ENCODE results near the gene CBFB. TPM values are rescaled to one million over a fixed set of nuclear protein-coding genes. Genes with fewer than 3 reads are reported as not detected.
A peak's percentile ranks its signal among the peaks of the same experiment; 100 is the strongest.

CBFB gene
- total RNA-seq, 3 donors from 2014 or later (not counting 1 experiment from before 2014, with no cell fraction given) = 96.1 to 102 (median 97.2) TPM

DNA sequence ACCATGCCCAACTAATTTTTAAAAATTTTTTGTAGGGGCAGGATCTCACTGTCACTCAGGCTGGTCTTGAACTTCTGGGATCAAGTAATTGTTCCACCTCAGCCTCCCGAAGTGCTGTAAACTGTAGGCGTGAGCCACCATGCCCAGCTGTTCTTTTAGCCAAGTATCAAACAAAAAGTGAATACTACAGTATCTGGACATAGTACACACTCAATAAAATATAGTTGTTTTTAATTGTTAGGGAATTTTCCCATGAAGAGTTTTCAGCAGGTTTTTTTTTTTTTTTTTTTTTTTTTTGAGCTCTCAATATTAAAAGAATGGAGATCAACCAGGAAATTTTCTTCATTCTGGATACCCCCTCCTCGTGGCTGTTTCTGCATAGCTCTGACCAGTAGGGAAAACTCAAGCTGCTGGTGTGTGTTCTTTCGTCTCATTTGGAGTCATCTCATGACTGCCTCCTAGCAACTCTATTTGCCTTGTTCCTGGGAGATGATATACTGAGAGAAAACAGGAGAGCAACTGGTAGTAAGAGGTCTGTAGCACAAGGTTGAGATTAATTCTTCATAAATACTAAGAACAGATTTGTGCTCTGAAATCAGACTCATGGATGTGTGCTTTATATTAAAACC lies 64.3 kb downstream of the CBFB start:
- Mint-ChIP-seq H3K36me3 (no peaks in the 10 kb centered on the region), H3K27me3 (ENCODE audit: low read depth in 2 of 2) (no peaks in the 10 kb centered on the region), H3K4me3 (no peak overlapping the region), H3K27ac (peak overlapping the region in 1 of 2 donors; percentile 14), H3K4me1 (peaks cover 5 to 15% of the 10 kb centered on the region in 2 donors), H3K9me3 (no peaks in the 10 kb centered on the region)
- H3K4me1 ChIP-seq (ENCODE audit: control insufficient read depth, insufficient read depth, low read length) = no peaks in the 10 kb centered on the region
- peaks cover 10% of the 10 kb centered on the region for H3K36me3 ChIP-seq (ENCODE audit: control insufficient read depth, insufficient read depth, low read length)
- no peak overlapping the region for H3K4me3 ChIP-seq (ENCODE audit: low read length)
- DNase-seq = no peak
- intact Hi-C loops (cut with micrococcal nuclease) = no loop called here
- TF ChIP-seq CTCF (IDR thresholded peaks at IDR 0.05) = no peak
- no peaks in the 10 kb centered on the region for H3K27me3 ChIP-seq (ENCODE audit: control insufficient read depth, insufficient read depth, low read length)
- 91% methylated on average over 4 of the region's 4 CpGs for WGBS (ENCODE audit: insufficient coverage)
- no peaks in the 10 kb centered on the region for H3K9me3 ChIP-seq (ENCODE audit: control insufficient read depth, insufficient read depth, low read length)
- H3K27ac ChIP-seq (ENCODE audit: low read length) = no peak overlapping the region
- ATAC-seq = no peak

- Mint-ChIP-seq H3K9me3 (no peaks in the 10 kb centered on the region), H3K4me1 (no peaks in the 10 kb centered on the region), H3K27ac (no peak overlapping the region), H3K4me3 (no peak overlapping the region), H3K36me3 (no peaks in the 10 kb centered on the region), H3K27me3 (ENCODE audit: low read depth in 2 of 2) (no peaks in the 10 kb centered on the region)
- H3K4me3 ChIP-seq (ENCODE audit: low read length) = no peak overlapping the region
- peaks cover 16% of the 10 kb centered on the region for H3K36me3 ChIP-seq (ENCODE audit: control insufficient read depth, insufficient read depth, low read length)
- DNase-seq (no peak), ATAC-seq (no peak)
- WGBS (ENCODE audit: insufficient coverage) = 95% methylated on average over 2 of the region's 2 CpGs
- H3K27ac ChIP-seq (ENCODE audit: low read length) = no peak overlapping the region
- H3K4me1 ChIP-seq (ENCODE audit: control insufficient read depth, insufficient read depth, low read length) = no peaks in the 10 kb centered on the region
- intact Hi-C loops (cut with micrococcal nuclease) = no loop called here
- no peaks in the 10 kb centered on the region for H3K9me3 ChIP-seq (ENCODE audit: control insufficient read depth, insufficient read depth, low read length)
- H3K27me3 ChIP-seq (ENCODE audit: control insufficient read depth, insufficient read depth, low read length) = no peaks in the 10 kb centered on the region
- no peak for TF ChIP-seq CTCF (IDR thresholded peaks at IDR 0.05)
Observed at GRCh38 chr16:67098599-67098998, 69.7 kb downstream of the CBFB start.

DNA sequence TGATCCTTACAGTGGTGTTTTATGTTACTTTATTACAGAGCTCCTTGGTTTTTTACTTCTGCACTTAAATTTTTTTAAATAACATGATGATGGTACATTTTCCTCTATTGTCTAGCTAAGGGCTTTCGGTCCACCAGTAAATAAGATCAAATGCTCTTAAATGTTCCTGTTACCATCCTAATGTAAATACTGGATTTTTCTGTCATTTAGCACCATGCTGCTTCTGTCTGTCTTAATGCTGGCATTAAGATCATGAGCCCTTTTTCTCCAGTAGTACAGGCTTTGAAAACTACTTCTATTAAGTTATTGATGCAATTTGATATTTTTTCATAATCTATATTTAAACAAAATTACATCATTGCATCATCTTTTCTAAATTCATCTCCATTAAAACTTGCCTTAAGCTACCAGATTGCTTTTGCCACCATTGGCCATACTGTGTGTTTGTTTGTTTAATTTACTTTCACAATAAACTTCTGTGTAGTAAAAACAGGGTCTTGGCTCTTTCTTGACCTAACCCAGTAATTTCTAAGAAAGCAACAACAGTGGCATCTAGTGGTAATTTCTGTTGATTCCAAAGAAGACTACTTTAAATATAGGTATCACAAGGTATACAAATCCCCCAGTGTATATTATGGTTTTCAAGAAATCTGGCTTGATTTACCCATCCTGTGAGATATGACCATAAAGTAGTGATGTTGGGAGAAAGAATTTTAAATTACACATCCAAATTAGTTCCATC lies 71.8 kb downstream of the CBFB start:
- WGBS (ENCODE audit: insufficient coverage) = 100% methylated on average over 1 of the region's 1 CpG

More for the DNA sequence above, 71.8 kb downstream of the CBFB start:
- ATAC-seq (no peak), DNase-seq (peak in 1 of 2 donors; percentile 57)
- H3K4me3 Mint-ChIP-seq = no peak overlapping the region
- no peak overlapping the region for H3K4me3 ChIP-seq (ENCODE audit: low read length)
- H3K27ac Mint-ChIP-seq = no peak overlapping the region
- no peaks in the 10 kb centered on the region for H3K9me3 Mint-ChIP-seq
- no peaks in the 10 kb centered on the region for H3K9me3 ChIP-seq (ENCODE audit: control insufficient read depth, insufficient read depth, low read length)
- no peaks in the 10 kb centered on the region for H3K4me1 ChIP-seq (ENCODE audit: control insufficient read depth, insufficient read depth, low read length)
- no peaks in the 10 kb centered on the region for H3K27me3 ChIP-seq (ENCODE audit: control insufficient read depth, insufficient read depth, low read length)
- no peaks in the 10 kb centered on the region for H3K27me3 Mint-ChIP-seq (ENCODE audit: low read depth in 2 of 2)
- intact Hi-C loops (cut with micrococcal nuclease) = loop anchor here (2.0 to 10.0 kb wide), 2 partner anchors 86 to 124 kb away; no protein-coding TSS in a partner anchor
- peaks cover 12% of the 10 kb centered on the region for H3K36me3 ChIP-seq (ENCODE audit: control insufficient read depth, insufficient read depth, low read length)
- H3K36me3 Mint-ChIP-seq = no peaks in the 10 kb centered on the region
- no peak overlapping the region for H3K27ac ChIP-seq (ENCODE audit: low read length)
- H3K4me1 Mint-ChIP-seq = no peaks in the 10 kb centered on the region
- no peak for TF ChIP-seq CTCF (IDR thresholded peaks at IDR 0.05)
